Retinal pigment epithelial cell (primary cell): Measurements from ENCODE around the gene RCAN2.

Experiments used
- DNase-seq: peaks from one replicate; pipeline ENCODE4 v3.0.0-alpha.2; 2010; ENCODE audit warnings: low read depth
- H3K4me3 ChIP-seq: 2 replicates; pipeline ENCODE4 v1.5.1; 2011; ENCODE audit warnings: mild to moderate bottlenecking, low read length, control low read depth, moderate library complexity
- CTCF ChIP-seq: conservative IDR thresholded peaks from 2 replicates; pipeline ENCODE4 v1.5.1; 2011; ENCODE audit warnings: low read depth, low read length, control low read depth, inconsistent platforms

RCAN2 gene

GRCh38 chr6:46323966-46324622 lies 167.2 kb downstream of the RCAN2 start:
- no peak for TF ChIP-seq CTCF

GRCh38 chr6:46323312-46323965 lies 167.8 kb downstream of the RCAN2 start:
- no peak for TF ChIP-seq CTCF
- H3K4me3 ChIP-seq, result no peak overlapping the region
- DNase-seq, result peak; percentile 82

More at GRCh38 chr6:46323966-46324622, 167.2 kb downstream of the RCAN2 start:
- H3K4me3 ChIP-seq, result no peak overlapping the region
- no peak for DNase-seq

GRCh38 chr6:46320505-46320904 lies 170.7 kb downstream of the RCAN2 start:
- TF ChIP-seq CTCF, result no peak
- DNase-seq, result no peak
- no peak overlapping the region for H3K4me3 ChIP-seq

GRCh38 chr6:46315589-46315988 lies 175.7 kb downstream of the RCAN2 start:
- no peak for DNase-seq
- H3K4me3 ChIP-seq, result no peak overlapping the region
- TF ChIP-seq CTCF, result no peak

- no peak overlapping the region for H3K4me3 ChIP-seq
- TF ChIP-seq CTCF, result no peak
- no peak for DNase-seq
Observed at GRCh38 chr6:46312654-46313053, 178.6 kb downstream of the RCAN2 start.

- no peak overlapping the region for H3K4me3 ChIP-seq
- no peak for TF ChIP-seq CTCF
- DNase-seq, result no peak
Observed at GRCh38 chr6:46310196-46310595, 181.1 kb downstream of the RCAN2 start.

- no peak for TF ChIP-seq CTCF
- no peak overlapping the region for H3K4me3 ChIP-seq
- no peak for DNase-seq
Observed at GRCh38 chr6:46306431-46306830, 184.8 kb downstream of the RCAN2 start.
